ENCODE results near the gene YTHDC2.

The YTHDC2 gene

GRCh38 chr5:113503146-113503545, 10.3 kb upstream of the YTHDC2 start:
- TF ChIP-seq CTCF (IDR thresholded peaks at IDR 0.05; ENCODE audit: control insufficient read depth, extremely low read depth, insufficient read depth): no peak
- H3K4me3 ChIP-seq (ENCODE audit: low read depth, low read length): no peak overlapping the region
- DNase-seq (ENCODE audit: low read depth): no peak

- no peak for TF ChIP-seq CTCF (IDR thresholded peaks at IDR 0.05; ENCODE audit: control insufficient read depth, extremely low read depth, insufficient read depth)
- no peak for DNase-seq (ENCODE audit: low read depth)
- no peak overlapping the region for H3K4me3 ChIP-seq (ENCODE audit: low read depth, low read length)
Measured at GRCh38 chr5:113505181-113505580, 8.3 kb upstream of the YTHDC2 start.

GRCh38 chr5:113507601-113508000, 5.9 kb upstream of the YTHDC2 start:
- DNase-seq (ENCODE audit: low read depth): no peak
- TF ChIP-seq CTCF (IDR thresholded peaks at IDR 0.05; ENCODE audit: control insufficient read depth, extremely low read depth, insufficient read depth): no peak
- H3K4me3 ChIP-seq (ENCODE audit: low read depth, low read length): no peak overlapping the region

- H3K4me3 ChIP-seq (ENCODE audit: low read depth, low read length): no peak overlapping the region
- TF ChIP-seq CTCF (IDR thresholded peaks at IDR 0.05; ENCODE audit: control insufficient read depth, extremely low read depth, insufficient read depth): no peak
- no peak for DNase-seq (ENCODE audit: low read depth)
Measured at GRCh38 chr5:113508756-113509155, 4.7 kb upstream of the YTHDC2 start.

- H3K4me3 ChIP-seq (ENCODE audit: low read depth, low read length): no peak overlapping the region
- peak; percentile 75 for TF ChIP-seq CTCF (IDR thresholded peaks at IDR 0.05; ENCODE audit: control insufficient read depth, extremely low read depth, insufficient read depth)
- peak; percentile 34 for DNase-seq (ENCODE audit: low read depth)
Measured at GRCh38 chr5:113510836-113511451, 2.5 kb upstream of the YTHDC2 start.

GRCh38 chr5:113512341-113512740, 1.2 kb upstream of the YTHDC2 start:
- DNase-seq (ENCODE audit: low read depth): no peak
- H3K4me3 ChIP-seq (ENCODE audit: low read depth, low read length): no peak overlapping the region
- no peak for TF ChIP-seq CTCF (IDR thresholded peaks at IDR 0.05; ENCODE audit: control insufficient read depth, extremely low read depth, insufficient read depth)

GRCh38 chr5:113514289-113514635, 768 bp downstream of the YTHDC2 start:
- H3K4me3 ChIP-seq (ENCODE audit: low read depth, low read length): peak overlapping the region; percentile 81
- no peak for DNase-seq (ENCODE audit: low read depth)
- no peak for TF ChIP-seq CTCF (IDR thresholded peaks at IDR 0.05; ENCODE audit: control insufficient read depth, extremely low read depth, insufficient read depth)

All from LNCaP clone FGC (cell line).